ENCODE results near the gene NACA2.
"Not testable (repeated sequence)": the region's sequence is repeated elsewhere in the genome, so short reads cannot be mapped to it uniquely, and the experiment has no call there.

The NACA2 gene

DNA sequence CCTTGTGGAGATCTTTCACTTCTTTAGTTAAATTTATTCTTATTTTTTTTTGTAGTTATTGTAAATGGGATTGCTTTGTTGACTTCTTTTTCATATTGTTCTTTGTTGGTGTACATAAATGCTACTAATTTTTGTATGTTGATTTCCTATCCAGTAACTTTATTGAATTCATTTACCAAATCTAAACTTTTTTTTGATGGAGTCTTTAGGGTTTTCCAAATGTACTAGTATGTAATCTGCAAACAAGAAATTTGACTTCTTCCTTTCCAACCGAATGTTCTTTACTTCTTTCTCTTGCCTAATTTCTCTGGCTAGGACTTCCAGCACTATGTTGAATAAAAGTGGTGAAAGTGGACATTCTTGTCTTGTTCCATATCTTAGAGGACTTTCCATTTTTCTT, 41.8 kb upstream of the NACA2 start:
- TF ChIP-seq CTCF (IDR thresholded peaks at IDR 0.05; ENCODE audit: extremely low read depth, insufficient read depth, missing control alignments): no peak
- DNase-seq (ENCODE audit: low spot score): no peak
- in situ Hi-C loops (cut with MboI; ENCODE audit: low pct_unique_long_range_greater_than_20kb, low sequenced_read_pairs, unreplicated experiment): loop anchor here (10.0 kb wide), 1 partner anchor 472 kb away; no protein-coding TSS in a partner anchor

- no peak for TF ChIP-seq CTCF (IDR thresholded peaks at IDR 0.05; ENCODE audit: extremely low read depth, insufficient read depth, missing control alignments)
- in situ Hi-C loops (cut with MboI; ENCODE audit: low pct_unique_long_range_greater_than_20kb, low sequenced_read_pairs, unreplicated experiment): loop anchor here (10.0 kb wide), 1 partner anchor 473 kb away; no protein-coding TSS in a partner anchor
- no peak for DNase-seq (ENCODE audit: low spot score)
Measured at GRCh38 chr17:61631800-61632199, 40.8 kb upstream of the NACA2 start.

DNA sequence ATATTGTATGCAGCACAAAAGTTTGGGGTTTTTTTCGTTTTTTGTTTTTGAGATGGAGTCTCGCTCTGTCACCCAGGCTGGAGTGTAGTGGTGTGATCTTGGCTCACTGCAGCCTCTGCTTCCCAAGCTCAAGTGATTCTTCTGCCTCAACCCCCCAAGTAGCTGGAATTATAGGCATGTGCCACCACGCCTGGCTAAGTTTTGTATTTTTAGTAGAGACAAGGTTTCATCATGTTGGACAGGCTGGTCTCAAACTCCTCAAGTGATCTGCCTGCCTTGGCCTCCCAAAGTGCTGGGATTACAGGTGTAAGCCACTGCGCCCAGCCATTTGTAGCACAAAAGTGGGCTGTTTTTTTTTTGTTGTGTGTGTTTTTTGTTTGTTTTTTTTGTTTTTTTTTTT, 37.1 kb upstream of the NACA2 start:
- in situ Hi-C loops (cut with MboI; ENCODE audit: low pct_unique_long_range_greater_than_20kb, low sequenced_read_pairs, unreplicated experiment); DNase-seq (ENCODE audit: low spot score): not testable (repeated sequence)

DNA sequence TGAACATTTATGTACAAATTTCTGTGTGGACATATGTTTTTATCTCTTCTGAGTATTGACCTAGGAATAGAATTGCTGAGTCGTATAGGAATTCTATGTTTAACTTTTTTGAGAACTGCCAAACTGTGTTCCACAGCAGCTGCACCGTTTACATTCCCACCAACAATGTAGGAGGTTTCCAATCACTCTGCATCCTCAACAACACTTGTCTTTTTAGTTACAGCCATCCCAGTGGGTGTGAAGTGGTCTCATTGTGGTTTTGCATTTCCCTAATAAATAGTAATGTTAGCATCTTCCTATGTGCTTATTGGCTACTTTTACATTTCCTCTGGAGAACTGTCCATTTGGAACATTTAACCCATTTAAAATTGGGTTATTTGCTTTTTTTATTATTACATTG, 36.6 kb upstream of the NACA2 start:
- in situ Hi-C loops (cut with MboI; ENCODE audit: low pct_unique_long_range_greater_than_20kb, low sequenced_read_pairs, unreplicated experiment): no loop called here
- TF ChIP-seq CTCF (IDR thresholded peaks at IDR 0.05; ENCODE audit: extremely low read depth, insufficient read depth, missing control alignments): no peak
- no peak for DNase-seq (ENCODE audit: low spot score)

DNA sequence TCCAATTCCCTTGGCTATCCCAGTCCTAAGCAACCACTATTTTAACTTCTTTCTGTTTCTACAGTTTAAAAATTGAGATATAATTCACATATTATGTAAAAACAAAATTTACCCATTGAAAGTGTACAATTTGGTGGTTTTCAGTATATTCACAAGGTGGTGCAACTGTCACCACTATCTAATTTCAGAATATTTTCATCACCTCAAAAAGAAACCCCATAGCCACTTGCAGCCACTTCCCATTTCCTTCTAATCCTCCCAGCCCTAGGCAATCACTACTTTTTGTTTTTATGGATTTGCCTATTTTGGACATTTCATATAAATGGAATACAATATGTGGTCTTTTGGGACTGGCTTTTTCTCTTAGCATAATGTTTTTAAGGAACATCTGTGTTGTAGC, 36.1 kb upstream of the NACA2 start:
- no peak for DNase-seq (ENCODE audit: low spot score)
- in situ Hi-C loops (cut with MboI; ENCODE audit: low pct_unique_long_range_greater_than_20kb, low sequenced_read_pairs, unreplicated experiment): no loop called here
- TF ChIP-seq CTCF (IDR thresholded peaks at IDR 0.05; ENCODE audit: extremely low read depth, insufficient read depth, missing control alignments): no peak

DNA sequence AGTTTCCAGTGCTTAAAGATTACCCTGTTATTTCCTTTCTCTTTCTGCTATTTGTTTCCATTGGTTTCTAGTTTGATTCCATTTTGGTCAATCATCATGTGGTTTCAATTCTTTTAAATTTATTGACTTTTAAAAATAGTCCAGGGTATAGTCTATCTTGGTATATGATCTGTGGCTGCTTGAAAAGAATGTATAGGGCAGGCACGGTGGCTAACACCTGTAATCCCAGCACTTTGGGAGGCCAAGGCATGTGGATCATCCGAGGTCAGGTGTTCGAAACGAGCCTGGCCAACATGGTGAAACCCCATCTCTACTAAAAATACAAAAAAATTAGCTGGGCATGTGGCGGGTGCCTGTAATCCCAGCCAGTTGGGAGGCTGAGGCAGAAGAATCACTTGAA, 34.5 kb upstream of the NACA2 start:
- TF ChIP-seq CTCF (IDR thresholded peaks at IDR 0.05; ENCODE audit: extremely low read depth, insufficient read depth, missing control alignments): no peak
- in situ Hi-C loops (cut with MboI; ENCODE audit: low pct_unique_long_range_greater_than_20kb, low sequenced_read_pairs, unreplicated experiment): no loop called here
- DNase-seq (ENCODE audit: low spot score): no peak

DNA sequence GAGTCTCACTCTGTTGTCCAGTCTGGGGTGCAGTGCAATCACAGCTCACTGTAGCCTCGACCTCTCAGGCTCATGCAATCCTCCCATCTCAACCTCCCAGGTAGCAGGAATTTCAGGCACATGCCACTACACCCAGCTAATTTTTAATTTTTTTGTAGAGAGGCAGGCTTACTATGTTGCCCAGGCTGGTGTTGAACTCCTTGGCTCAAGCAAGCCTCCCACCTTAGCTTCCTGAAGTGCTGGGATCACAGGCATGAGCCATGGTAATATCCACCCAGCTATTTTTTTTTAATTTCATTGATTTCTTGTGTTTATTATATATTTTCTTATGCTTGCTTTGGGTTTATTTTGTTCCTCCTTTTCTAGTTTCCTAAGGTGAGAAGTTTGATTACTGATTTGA, 33.9 kb upstream of the NACA2 start:
- in situ Hi-C loops (cut with MboI; ENCODE audit: low pct_unique_long_range_greater_than_20kb, low sequenced_read_pairs, unreplicated experiment): no loop called here
- TF ChIP-seq CTCF (IDR thresholded peaks at IDR 0.05; ENCODE audit: extremely low read depth, insufficient read depth, missing control alignments): no peak
- DNase-seq (ENCODE audit: low spot score): no peak
